Muscle layer of colon (tissue), 2 donors: ENCODE measurements around the gene EFNB2.

Experiments used
- H3K27ac ChIP-seq: one replicate; pipeline ENCODE4 v1.7.0; 2013; ENCODE audit warnings: low read depth, mild to moderate bottlenecking, low read length, moderate library complexity
- H3K27me3 ChIP-seq, 2 donors: one replicate each; pipeline ENCODE4 v1.7.0; 2013; ENCODE audit warnings: low read length in 2 of 2, mild to moderate bottlenecking in 2 of 2; ENCODE audit not compliant: insufficient read depth in 2 of 2, control insufficient read depth in 1 of 2
- H3K36me3 ChIP-seq: one replicate; pipeline ENCODE4 v1.7.0; 2013; ENCODE audit warnings: mild to moderate bottlenecking, low read length; ENCODE audit not compliant: insufficient read depth
- H3K4me1 ChIP-seq: one replicate; pipeline ENCODE4 v1.7.0; 2013; ENCODE audit warnings: mild to moderate bottlenecking, low read length; ENCODE audit not compliant: insufficient read depth
- H3K4me3 ChIP-seq, 2 donors: one replicate each; pipeline ENCODE4 v1.7.0; 2013; ENCODE audit warnings: low read length in 2 of 2, low read depth in 1 of 2, mild to moderate bottlenecking in 1 of 2, moderate library complexity in 1 of 2
- H3K9ac ChIP-seq: one replicate; pipeline ENCODE4 v1.7.0; 2013; ENCODE audit warnings: low read length
- H3K9me3 ChIP-seq: one replicate; pipeline ENCODE4 v1.7.0; 2013; ENCODE audit warnings: mild to moderate bottlenecking, low read length
- donor health status: abdominal sarcoma.
- donor health status: Adenocarcinoma of cecum.

The EFNB2 gene

DNA sequence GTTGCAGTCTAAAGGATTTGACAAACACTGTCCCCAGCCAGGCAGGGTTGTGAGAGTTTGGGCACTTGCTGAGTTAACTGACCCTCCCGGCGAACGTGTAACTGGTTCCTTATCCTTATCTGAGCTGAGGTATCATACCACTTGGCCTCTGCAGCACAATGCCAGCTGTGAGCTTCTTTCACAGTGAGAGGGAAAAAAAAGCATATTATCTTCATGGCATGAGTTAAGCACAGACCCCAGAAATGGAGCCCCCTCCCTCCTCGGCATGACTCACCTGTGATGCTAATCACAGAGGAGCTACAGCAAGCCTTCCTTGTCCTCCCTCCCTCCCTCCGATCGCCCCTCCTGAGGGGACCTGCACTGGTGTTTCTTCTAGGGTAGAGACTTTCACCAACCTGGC lies 60.5 kb downstream of the EFNB2 start:
- no peak overlapping the region for H3K9ac ChIP-seq
- H3K27ac ChIP-seq = no peak overlapping the region
- no peaks in the 10 kb centered on the region for H3K27me3 ChIP-seq
- no peak overlapping the region for H3K4me3 ChIP-seq
- H3K36me3 ChIP-seq = no peaks in the 10 kb centered on the region
- H3K4me1 ChIP-seq = peaks cover 5% of the 10 kb centered on the region
- no peaks in the 10 kb centered on the region for H3K9me3 ChIP-seq

DNA sequence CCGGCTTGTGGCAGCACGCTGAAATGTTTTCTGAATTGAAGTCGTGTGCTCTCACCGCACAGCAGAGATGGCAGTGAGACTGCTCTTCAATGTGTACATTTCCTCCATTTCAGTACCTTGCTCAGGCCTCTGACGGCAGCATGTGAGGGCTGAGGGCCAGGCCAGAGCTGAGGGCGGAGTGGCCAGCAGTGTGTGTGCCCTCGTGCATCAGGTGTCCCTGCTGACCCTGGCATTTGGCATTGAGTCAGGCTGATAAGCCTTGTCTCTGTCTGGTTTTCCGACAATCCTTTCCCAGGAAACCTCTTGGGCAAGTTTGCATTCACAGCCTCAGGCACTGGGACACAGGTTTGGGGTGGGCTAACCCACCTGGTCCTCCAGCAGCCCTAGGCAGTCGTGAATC lies 62.3 kb downstream of the EFNB2 start:
- Histone ChIP-seq H3K9me3 (no peaks in the 10 kb centered on the region), H3K27ac (no peak overlapping the region), H3K9ac (no peak overlapping the region), H3K36me3 (no peaks in the 10 kb centered on the region), H3K27me3 (no peaks in the 10 kb centered on the region), H3K4me1 (peaks cover 5% of the 10 kb centered on the region), H3K4me3 (no peak overlapping the region)

DNA sequence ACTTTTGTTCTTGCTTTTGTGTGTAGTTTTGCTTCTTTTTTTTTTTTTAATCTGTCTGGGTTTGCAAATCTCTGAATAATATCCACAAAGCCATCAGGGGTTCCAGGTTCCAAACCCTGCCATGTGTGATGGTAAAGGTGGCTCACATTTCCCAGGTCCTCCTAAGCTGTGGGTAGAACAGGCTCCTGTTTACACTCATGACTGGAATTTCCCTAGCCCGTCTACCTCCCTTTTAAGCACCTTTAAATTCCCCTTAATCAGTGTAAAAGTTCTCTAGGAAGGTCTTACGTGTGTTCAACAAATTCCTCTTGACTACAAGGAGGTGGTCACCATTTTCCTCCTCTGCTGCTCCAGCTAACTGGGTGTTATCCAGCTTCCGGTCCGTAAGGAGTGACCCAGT lies 62.8 kb downstream of the EFNB2 start:
- H3K9ac ChIP-seq = no peak overlapping the region
- no peaks in the 10 kb centered on the region for H3K9me3 ChIP-seq
- peak overlapping the region in 1 of 2 donors; percentile 25 for H3K4me3 ChIP-seq
- H3K36me3 ChIP-seq = no peaks in the 10 kb centered on the region
- H3K27ac ChIP-seq = peak overlapping the region; percentile 73
- no peaks in the 10 kb centered on the region for H3K27me3 ChIP-seq
- peaks cover 5% of the 10 kb centered on the region for H3K4me1 ChIP-seq

DNA sequence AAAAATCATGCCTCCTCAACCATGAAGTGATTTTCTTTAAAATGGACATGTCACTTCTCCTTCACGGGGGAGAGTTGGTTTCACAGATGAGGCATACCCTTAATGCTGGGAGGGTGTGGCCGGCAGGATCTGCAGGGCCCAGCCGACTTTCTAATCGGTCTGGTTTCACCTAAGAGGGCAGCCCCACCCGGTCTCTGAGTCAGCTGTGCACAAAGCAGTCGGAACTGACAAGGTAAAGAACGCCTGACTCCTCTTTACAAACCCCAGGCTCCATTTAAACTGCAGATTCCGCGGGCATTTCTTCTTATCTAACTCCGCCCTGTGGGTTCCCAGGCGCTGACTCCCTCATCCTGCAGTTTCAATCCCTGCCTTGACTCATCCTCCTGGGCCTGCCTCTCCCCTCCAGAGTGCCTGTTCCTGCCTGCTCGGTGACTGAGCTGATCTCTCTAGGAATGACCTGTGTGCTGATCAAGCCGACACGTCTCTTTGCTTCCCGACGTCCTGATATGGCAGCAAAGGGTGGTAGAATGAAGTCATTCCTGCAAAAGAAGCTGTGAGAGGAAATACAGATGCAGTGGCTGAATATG lies 63.4 kb downstream of the EFNB2 start:
- Histone ChIP-seq H3K4me3 (peak overlapping the region; percentile 14 to 25), H3K27me3 (no peaks in the 10 kb centered on the region), H3K36me3 (no peaks in the 10 kb centered on the region), H3K9me3 (no peaks in the 10 kb centered on the region), H3K4me1 (peaks cover 5% of the 10 kb centered on the region), H3K9ac (no peak overlapping the region), H3K27ac (peak overlapping the region; percentile 73)

DNA sequence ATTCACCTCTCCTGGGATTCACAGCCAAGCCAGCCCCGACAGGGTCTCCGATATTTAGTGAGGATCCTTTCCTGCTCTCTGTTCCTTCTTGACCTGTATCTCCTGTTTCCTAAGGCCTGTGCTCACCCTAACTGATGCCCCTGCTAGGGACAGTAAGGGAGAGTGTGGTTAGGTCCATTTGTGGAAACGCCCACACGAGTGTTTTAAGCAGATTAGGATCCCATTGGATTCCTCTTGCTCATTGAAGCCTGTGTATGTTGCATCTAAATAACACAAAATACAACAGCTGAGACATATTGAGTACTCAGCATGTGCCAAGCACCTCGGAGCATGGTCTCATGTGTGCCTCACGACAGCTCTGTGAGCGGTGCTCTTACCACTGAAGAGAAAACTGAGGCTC lies 64.9 kb downstream of the EFNB2 start:
- Histone ChIP-seq H3K27me3 (no peaks in the 10 kb centered on the region), H3K9me3 (no peaks in the 10 kb centered on the region), H3K36me3 (no peaks in the 10 kb centered on the region), H3K4me3 (no peak overlapping the region), H3K4me1 (peaks cover 5% of the 10 kb centered on the region), H3K9ac (no peak overlapping the region), H3K27ac (no peak overlapping the region)

DNA sequence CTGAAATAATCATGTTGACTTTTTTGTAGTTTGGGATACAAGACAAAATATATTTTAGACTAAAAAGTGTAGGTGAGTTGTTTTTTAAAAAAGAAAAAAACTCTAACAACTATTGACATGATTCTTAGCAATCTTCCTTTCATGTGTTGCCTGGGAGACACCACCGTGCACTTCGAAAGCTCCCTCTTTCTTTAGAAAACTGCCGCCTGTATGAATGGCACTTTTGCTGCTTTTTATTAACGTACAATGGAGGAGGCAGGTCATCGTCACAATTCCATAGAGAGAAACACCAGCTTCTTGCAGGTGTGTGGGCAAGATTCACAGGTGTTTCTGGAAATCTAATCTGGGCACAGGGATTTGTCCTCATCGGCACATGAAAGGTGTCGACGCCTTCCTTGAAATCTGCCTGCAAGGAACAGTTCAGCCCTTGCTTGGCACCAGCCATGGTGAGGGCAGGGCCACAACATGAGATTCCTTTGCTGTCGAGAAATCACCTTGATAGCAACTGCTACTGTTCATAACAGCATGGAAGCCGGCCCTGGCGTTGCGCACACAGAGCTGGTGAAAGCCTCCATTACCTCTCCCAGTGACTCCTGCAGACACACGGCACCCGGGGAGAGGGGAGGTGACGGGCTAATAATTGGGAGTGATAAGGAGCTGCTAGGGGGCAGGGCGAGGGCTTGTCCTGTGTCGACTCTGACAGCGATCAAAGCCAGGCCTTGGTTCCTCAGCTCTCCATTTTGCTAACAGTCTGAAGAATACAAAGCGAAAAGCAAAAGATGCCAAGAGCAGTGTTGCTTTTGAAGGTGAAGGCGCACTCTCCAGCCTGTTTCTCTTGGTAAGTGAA lies 66.5 kb downstream of the EFNB2 start:
- Histone ChIP-seq H3K4me3 (no peak overlapping the region), H3K9ac (no peak overlapping the region), H3K27ac (no peak overlapping the region), H3K36me3 (no peaks in the 10 kb centered on the region), H3K4me1 (peaks cover 5% of the 10 kb centered on the region), H3K27me3 (no peaks in the 10 kb centered on the region), H3K9me3 (no peaks in the 10 kb centered on the region)

DNA sequence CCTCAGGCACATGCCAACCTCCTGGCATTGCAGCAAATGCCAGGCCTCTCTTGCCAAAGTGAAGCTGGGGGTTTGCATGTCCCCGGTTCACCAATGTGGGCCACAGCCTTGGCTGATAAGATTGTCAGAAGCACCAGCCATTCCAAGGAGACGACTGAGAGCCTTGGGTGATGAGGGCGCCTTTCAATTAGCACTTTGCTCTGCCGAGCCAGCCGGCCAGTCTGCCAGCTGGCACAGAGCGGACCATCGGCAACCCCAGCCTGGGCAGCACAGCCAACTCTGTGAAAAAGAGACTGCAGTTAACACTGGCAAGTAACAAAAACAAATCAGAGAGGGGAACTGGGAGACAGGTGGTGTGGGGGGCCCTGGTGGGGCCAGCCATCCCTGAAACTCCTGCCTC lies 67.3 kb downstream of the EFNB2 start:
- Histone ChIP-seq H3K4me3 (peak overlapping the region in 1 of 2 donors; percentile 7), H3K27ac (no peak overlapping the region), H3K36me3 (no peaks in the 10 kb centered on the region), H3K9ac (no peak overlapping the region), H3K4me1 (peaks cover 5% of the 10 kb centered on the region), H3K27me3 (no peaks in the 10 kb centered on the region), H3K9me3 (no peaks in the 10 kb centered on the region)

DNA sequence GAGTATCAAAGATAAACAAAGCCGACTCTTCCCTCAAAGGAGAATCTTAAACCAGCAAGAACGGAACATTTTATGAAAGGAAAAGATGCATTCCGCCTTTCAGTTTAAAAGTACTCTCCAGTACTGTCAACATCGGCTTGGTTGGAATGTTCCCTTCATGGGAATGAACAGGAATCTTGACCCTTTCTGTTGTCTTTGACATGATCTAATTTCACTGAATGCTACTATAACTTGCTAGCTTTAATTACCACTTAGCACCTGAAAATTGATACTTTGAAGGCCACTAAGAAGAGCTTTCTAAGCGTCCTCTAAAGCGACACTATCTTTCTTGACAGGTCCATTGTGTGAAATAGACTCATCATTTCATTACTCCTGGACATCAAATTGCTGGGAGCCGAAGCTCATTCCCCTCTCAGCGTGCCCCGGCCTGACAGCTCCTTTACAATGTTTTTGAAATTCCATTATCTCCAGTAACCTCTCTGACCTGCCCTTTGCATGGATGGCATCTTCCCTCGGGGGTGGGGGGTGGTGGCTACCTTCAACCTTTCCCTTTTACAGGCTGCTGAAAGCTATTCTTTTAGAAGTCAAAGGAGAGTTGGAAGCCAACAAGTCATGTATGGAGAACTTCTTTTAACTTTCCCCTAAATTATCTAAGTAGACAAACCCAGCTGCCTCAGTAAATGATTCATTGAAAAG lies 67.9 kb downstream of the EFNB2 start:
- H3K9me3 ChIP-seq = no peaks in the 10 kb centered on the region
- no peaks in the 10 kb centered on the region for H3K27me3 ChIP-seq
- H3K27ac ChIP-seq = no peak overlapping the region
- peaks cover 5% of the 10 kb centered on the region for H3K4me1 ChIP-seq
- no peak overlapping the region for H3K9ac ChIP-seq
- no peaks in the 10 kb centered on the region for H3K36me3 ChIP-seq
- peak overlapping the region in 1 of 2 donors; percentile 7 for H3K4me3 ChIP-seq

DNA sequence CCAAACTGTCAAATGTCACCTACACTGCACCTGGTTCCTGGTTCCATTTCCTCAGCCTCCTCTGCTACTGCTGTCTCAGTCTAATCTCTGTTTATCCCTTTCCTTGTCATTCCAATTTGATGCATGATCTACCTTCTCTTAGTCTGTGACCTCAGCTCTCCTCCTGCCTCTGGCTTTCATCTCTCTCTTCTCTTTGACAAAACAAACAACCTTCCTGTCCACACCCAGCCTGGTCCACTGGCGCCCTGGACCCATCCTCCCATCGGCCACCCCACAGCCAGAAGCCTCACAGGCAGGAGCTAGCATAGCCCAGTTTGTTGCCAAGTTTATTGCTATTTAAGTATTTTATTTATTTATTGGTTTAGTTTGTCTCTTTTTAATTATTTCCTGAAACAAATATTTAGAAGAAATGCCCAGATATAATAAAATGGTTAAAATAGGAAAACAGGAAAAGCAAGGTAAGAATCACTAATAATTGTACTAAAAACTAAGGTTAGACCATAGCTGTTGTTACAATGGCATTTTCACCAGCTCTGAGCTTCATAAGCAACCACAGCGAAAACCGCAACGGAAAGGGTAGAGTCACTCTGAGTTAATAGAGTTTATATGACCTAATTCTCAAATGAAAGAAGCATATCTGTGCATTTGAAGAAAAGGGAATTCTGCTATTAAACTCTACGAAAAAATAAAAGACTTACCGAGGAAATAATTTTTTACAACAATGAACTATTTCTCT lies 68.6 kb downstream of the EFNB2 start:
- H3K9me3 ChIP-seq = no peaks in the 10 kb centered on the region
- H3K4me1 ChIP-seq = peaks cover 3% of the 10 kb centered on the region
- H3K9ac ChIP-seq = no peak overlapping the region
- H3K36me3 ChIP-seq = no peaks in the 10 kb centered on the region
- no peaks in the 10 kb centered on the region for H3K27me3 ChIP-seq
- H3K4me3 ChIP-seq = no peak overlapping the region
- no peak overlapping the region for H3K27ac ChIP-seq

DNA sequence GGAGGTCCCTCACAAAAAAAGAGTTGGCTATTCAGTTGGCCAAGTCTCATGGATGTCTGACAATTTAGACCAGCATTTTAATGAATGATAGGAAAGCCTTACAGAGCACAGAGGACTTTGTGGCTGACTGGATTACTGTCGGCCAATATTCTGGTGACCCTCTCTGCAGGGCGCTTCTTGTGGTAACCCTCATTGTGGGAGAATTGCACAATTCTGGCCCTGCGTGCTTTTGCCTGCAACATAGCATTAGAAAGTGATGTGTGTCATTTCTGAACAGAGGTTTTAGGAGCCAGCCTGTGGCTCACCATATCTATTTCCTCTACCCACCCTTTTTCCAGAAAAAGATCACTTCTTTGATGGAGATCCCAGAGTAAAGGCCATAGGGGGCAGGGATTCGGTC lies 71.4 kb downstream of the EFNB2 start:
- Histone ChIP-seq H3K27ac (no peak overlapping the region), H3K9me3 (no peaks in the 10 kb centered on the region), H3K9ac (no peak overlapping the region), H3K4me1 (no peaks in the 10 kb centered on the region), H3K27me3 (no peaks in the 10 kb centered on the region), H3K36me3 (no peaks in the 10 kb centered on the region), H3K4me3 (no peak overlapping the region)

DNA sequence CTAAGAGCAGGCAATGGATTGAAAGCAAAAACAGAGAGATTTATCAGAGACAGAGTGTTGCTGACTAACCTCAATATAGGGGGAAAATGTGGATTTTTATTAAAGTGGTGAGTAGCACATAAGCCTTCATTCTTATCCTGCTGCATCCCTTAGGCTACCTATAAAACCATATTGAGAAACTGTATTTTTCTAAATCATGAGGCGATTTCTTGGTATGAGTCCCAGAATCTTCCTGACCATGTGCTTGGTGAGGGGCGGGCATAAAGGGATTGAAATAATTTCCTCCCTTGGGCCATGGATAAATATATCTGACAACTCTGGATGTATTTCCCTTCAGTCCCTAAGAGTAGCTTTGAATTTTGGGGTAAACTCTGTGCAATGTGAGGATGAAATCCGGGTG lies 72.8 kb downstream of the EFNB2 start:
- H3K4me3 ChIP-seq = no peak overlapping the region
- no peaks in the 10 kb centered on the region for H3K4me1 ChIP-seq
- H3K9me3 ChIP-seq = no peaks in the 10 kb centered on the region
- no peaks in the 10 kb centered on the region for H3K27me3 ChIP-seq
- no peak overlapping the region for H3K27ac ChIP-seq
- no peak overlapping the region for H3K9ac ChIP-seq
- no peaks in the 10 kb centered on the region for H3K36me3 ChIP-seq
